ENCODE results near the gene CALM3. TPM values are rescaled to one million over a fixed set of nuclear protein-coding genes. Genes with fewer than 3 reads are reported as not detected.

CALM3 gene
- polyA plus RNA-seq, 1 of the 3 experiments (the other 2 are of a cell fraction), result 495 TPM

- POLR2A ChIA-PET, result interaction anchor here (0.9 to 1.8 kb wide), 7 partner anchors 9 to 48 kb away, joined by 3 to 10 read pairs (median 4); partner anchors contain the start of genes CALM3, DACT3 and GNG8
- peak; percentile 91 for DNase-seq
- H3F3A ChIP-seq (replicated peaks; ENCODE audit: insufficient read depth), result peaks cover 7% of the 10 kb centered on the region
- no peak overlapping the region for H2AFZ ChIP-seq (ENCODE audit: low read depth)
- peak overlapping the region in 1 of 2 experiments; percentile 8; a peak in 1 of 4 replicates for H3K4me3 ChIP-seq (ENCODE audit: low read depth in 2 of 2, low read length in 1 of 2)
- H4K20me1 ChIP-seq (ENCODE audit: insufficient read depth), result no peaks in the 10 kb centered on the region
- peaks cover 0 to 28% of the 10 kb centered on the region in 2 experiments; a peak in 2 of 4 replicates for H3K4me1 ChIP-seq (ENCODE audit: control insufficient read depth in 1 of 2, insufficient read depth in 2 of 2, low read depth in 1 of 2, low read length in 1 of 2)
- CTCF ChIA-PET, result interaction anchor here (0.6 to 23.7 kb wide), 37 partner anchors 11 to 870 kb away, joined by 3 to 471 read pairs (median 4); partner anchors contain the start of genes CALM3, DACT3, FKRP and KPTN
- no peaks in the 10 kb centered on the region for H3K79me2 ChIP-seq (ENCODE audit: insufficient read depth)
- no peak overlapping the region for H3K9ac ChIP-seq
- no peaks in the 10 kb centered on the region for H3K9me3 ChIP-seq
- H3K27ac ChIP-seq (ENCODE audit: low read depth in 2 of 2, low read length in 1 of 2), result peak overlapping the region in 1 of 2 experiments; percentile 31; a peak in 1 of 4 replicates
- H3K4me2 ChIP-seq, result no peak overlapping the region
- no peaks in the 10 kb centered on the region for H3K27me3 ChIP-seq (ENCODE audit: insufficient read depth)
- TF ChIP-seq EZH2phosphoT487 (IDR thresholded peaks at IDR 0.05; ENCODE audit: borderline replicate concordance, low read depth) (no peak), RFX5 (IDR thresholded peaks at IDR 0.05; ENCODE audit: low read length) (no peak), SMC3 (IDR thresholded peaks at IDR 0.05; ENCODE audit: low read depth, low read length) (peak; percentile 92), TEAD4 (IDR thresholded peaks at IDR 0.05; ENCODE audit: borderline replicate concordance, insufficient read depth) (no peak), CTCF (IDR thresholded peaks at IDR 0.05) (peak; percentile 84), POLR2AphosphoS5 (IDR thresholded peaks at IDR 0.05; ENCODE audit: low read depth, low read length) (no peak), RAD21 (IDR thresholded peaks at IDR 0.05; ENCODE audit: low read length) (peak; percentile 92), RCOR1 (IDR thresholded peaks at IDR 0.05; ENCODE audit: low read length) (no peak), MEF2A (IDR thresholded peaks at IDR 0.05; ENCODE audit: borderline replicate concordance, low read depth) (no peak), FOSL2 (IDR thresholded peaks at IDR 0.05; ENCODE audit: borderline replicate concordance, low read depth) (no peak), TAF1 (IDR thresholded peaks at IDR 0.05; ENCODE audit: borderline replicate concordance, low read depth, low read length) (0 out of 2 replicates have a peak, but pooled peaks have one; percentile 18), EP300 (IDR thresholded peaks at IDR 0.05; ENCODE audit: borderline replicate concordance in 1 of 2, low read depth in 1 of 2, low read length in 1 of 2) (no peak), PBX3 (IDR thresholded peaks at IDR 0.05) (no peak), GATA2 (CRISPR knock-in tag; IDR thresholded peaks at IDR 0.05) (no peak), GABPA (IDR thresholded peaks at IDR 0.05; ENCODE audit: low read depth) (no peak), JUND (IDR thresholded peaks at IDR 0.05) (no peak), NRF1 (IDR thresholded peaks at IDR 0.05; ENCODE audit: low read depth, low read length) (no peak)
- WGBS (ENCODE audit: low lambda C conversion rate), result 16% methylated on average over 10 of the region's 12 CpGs
- H3K9me2 ChIP-seq, result no peaks in the 10 kb centered on the region
- H3K36me3 ChIP-seq (replicated peaks in 1 of 2; ENCODE audit: control insufficient read depth in 1 of 2, insufficient read depth in 2 of 2, low read length in 1 of 2), result peaks cover 2 to 16% of the 10 kb centered on the region in 2 experiments
Measured at GRCh38 chr19:46614114-46614722, 13.1 kb downstream of the CALM3 start.
